BLaER1 (cell line): ENCODE measurements around the gene ABCC10.

Experiments used
- H3K27ac ChIP-seq: shearing (Covaris generic); formaldehyde crosslinking; 2 replicates; pipeline ENCODE4 v1.8.1; 2022
- H3K27me3 ChIP-seq: shearing (Covaris generic); formaldehyde crosslinking; 2 replicates; pipeline ENCODE4 v1.8.1; 2022
- H3K36me3 ChIP-seq: shearing (Covaris generic); formaldehyde crosslinking; 2 replicates; pipeline ENCODE4 v1.8.1; 2022
- H3K4me1 ChIP-seq: shearing (Covaris generic); formaldehyde crosslinking; 2 replicates; pipeline ENCODE4 v1.8.1; 2022
- H3K4me2 ChIP-seq: shearing (Covaris generic); formaldehyde crosslinking; 2 replicates; pipeline ENCODE4 v1.8.1; 2022
- H3K4me3 ChIP-seq: shearing (Covaris generic); formaldehyde crosslinking; 2 replicates; pipeline ENCODE4 v1.8.1; 2022
- H3K9ac ChIP-seq: shearing (Covaris generic); formaldehyde crosslinking; 2 replicates; pipeline ENCODE4 v1.8.1; 2022
- H3K9me3 ChIP-seq: shearing (Covaris generic); formaldehyde crosslinking; 2 replicates; pipeline ENCODE4 v1.8.1; 2022
- H4K20me1 ChIP-seq: shearing (Covaris generic); formaldehyde crosslinking; 2 replicates; pipeline ENCODE4 v1.8.1; 2022
- Cebpa-rat ChIP-seq: shearing (Covaris generic); IDR thresholded peaks from 2 replicates; pipeline ENCODE4 v1.8.1; 2022

The ABCC10 gene

DNA sequence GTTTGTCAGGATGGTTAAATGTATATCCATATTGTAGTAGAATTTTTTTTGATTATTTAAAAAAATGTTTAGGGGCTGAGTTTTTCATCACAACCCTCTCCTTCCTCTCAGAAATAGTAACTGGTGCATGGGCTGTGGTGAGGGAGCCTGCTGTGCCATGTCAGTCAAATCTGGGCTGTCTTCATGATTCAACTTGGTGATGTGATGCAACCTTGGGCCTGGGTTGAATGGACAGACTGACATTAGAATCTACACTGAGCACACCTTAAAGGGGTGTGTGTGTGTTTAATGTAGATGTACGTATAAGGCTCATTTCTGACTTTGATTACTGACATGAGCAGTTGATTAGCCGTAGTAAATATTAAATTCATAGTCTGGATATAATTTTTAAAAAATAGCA is 53.7 kb downstream of the ABCC10 start:
- Histone ChIP-seq H4K20me1 (peaks cover 17% of the 10 kb centered on the region), H3K27me3 (no peaks in the 10 kb centered on the region), H3K36me3 (peaks cover 10% of the 10 kb centered on the region; the same call in 1 of the 2 replicates), H3K4me3 (no peak overlapping the region), H3K27ac (no peak overlapping the region), H3K4me1 (peaks cover 36% of the 10 kb centered on the region), H3K9ac (no peak overlapping the region), H3K4me2 (no peak overlapping the region), H3K9me3 (no peaks in the 10 kb centered on the region)
- TF ChIP-seq Cebpa-rat = no peak

GRCh38 chr6:43481591-43482236 is 54.4 kb downstream of the ABCC10 start:
- no peak overlapping the region for H3K9ac ChIP-seq
- no peak overlapping the region for H3K27ac ChIP-seq
- peaks cover 17% of the 10 kb centered on the region for H4K20me1 ChIP-seq
- H3K4me2 ChIP-seq = no peak overlapping the region
- peaks cover 17% of the 10 kb centered on the region; the same call in 1 of the 2 replicates for H3K36me3 ChIP-seq
- no peaks in the 10 kb centered on the region for H3K9me3 ChIP-seq
- no peak overlapping the region for H3K4me3 ChIP-seq
- no peaks in the 10 kb centered on the region for H3K27me3 ChIP-seq
- TF ChIP-seq Cebpa-rat = no peak
- H3K4me1 ChIP-seq = peaks cover 33% of the 10 kb centered on the region

DNA sequence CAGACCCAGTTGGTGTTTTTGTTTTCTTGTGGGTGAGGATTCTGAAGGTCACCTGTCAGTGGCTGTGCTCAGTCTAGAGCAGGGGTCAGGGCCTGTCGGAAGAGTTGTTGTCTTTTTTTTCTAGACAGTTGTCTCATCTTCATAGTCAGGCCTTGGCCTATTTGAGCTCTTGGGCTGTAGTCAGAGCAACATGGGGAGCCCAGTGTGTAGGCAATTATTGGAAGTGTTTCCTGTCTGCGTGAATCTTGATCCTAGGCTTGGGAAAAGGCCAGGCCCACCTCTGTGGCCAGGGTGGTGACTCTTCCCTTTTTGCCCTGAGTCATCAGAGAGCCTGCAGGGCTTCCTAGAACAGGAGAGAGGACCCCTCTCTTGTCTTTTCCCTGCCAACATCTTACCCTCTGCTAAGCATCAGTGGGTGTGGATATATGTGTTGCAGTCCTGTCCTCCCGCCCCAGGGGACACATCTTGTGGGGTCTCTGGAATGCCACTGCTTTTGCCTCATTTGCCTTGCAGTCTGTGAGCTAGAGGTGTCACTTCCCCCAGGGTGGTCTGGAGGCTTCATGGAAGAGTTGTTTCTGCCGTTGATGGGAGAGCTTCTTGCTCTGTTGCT is 61.4 kb downstream of the ABCC10 start:
- no peak for TF ChIP-seq Cebpa-rat
- peak overlapping the region; percentile 87 for H3K4me2 ChIP-seq
- H3K4me3 ChIP-seq = peak overlapping the region; percentile 35; the same call in 1 of the 2 replicates
- H3K27me3 ChIP-seq = no peaks in the 10 kb centered on the region
- peak overlapping the region; percentile 72 for H3K27ac ChIP-seq
- H3K4me1 ChIP-seq = no peaks in the 10 kb centered on the region
- H3K9ac ChIP-seq = peak overlapping the region; percentile 60; the same call in 1 of the 2 replicates
- H4K20me1 ChIP-seq = peaks cover 22% of the 10 kb centered on the region
- peaks cover 47% of the 10 kb centered on the region for H3K36me3 ChIP-seq
- H3K9me3 ChIP-seq = no peaks in the 10 kb centered on the region

DNA sequence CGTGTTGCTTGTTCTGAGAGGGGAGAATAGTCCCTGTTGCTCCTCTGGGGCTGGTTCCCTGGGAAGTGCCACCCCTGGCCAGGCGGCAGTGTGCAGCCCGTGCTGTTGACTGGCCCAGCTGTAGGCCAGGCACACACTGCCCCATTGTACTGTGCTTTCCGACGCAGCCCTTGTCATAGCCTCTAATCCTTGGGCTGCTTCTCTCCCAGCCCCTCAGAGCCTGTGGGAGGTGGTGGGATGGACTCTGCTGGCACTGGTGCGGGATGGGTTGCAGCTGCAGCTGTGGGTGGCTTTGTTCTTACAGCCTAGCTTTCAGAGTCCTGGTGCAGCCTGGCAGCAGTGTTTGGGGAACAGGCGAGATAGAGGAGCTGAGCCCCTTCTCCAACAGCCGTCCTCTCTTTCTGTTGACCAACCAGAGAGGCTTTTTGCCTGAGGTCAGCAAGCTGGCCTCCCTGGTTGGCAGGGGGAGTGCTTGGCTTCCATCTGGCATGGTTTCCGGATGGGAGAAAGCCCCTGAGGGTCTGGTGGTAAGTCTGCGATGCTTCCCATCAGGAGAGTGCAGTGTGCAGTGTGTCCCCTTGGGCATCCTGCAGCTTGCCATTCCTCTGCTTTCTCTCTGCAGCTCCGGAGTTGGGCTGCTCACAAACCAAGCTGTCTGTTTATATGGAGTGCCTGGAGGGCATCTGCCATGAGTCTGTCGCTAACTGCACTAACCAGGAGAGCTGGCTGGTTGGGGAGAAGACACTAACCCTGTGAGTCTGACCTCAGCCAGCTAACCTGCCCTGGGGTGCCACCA is 62.1 kb downstream of the ABCC10 start:
- Histone ChIP-seq H3K27ac (peak overlapping the region; percentile 72), H4K20me1 (peaks cover 29% of the 10 kb centered on the region), H3K27me3 (no peaks in the 10 kb centered on the region), H3K4me1 (no peaks in the 10 kb centered on the region), H3K4me2 (peak overlapping the region; percentile 87), H3K4me3 (peak overlapping the region; percentile 35), H3K36me3 (peaks cover 54% of the 10 kb centered on the region), H3K9ac (peak overlapping the region; percentile 60), H3K9me3 (no peaks in the 10 kb centered on the region)
- no peak for TF ChIP-seq Cebpa-rat

DNA sequence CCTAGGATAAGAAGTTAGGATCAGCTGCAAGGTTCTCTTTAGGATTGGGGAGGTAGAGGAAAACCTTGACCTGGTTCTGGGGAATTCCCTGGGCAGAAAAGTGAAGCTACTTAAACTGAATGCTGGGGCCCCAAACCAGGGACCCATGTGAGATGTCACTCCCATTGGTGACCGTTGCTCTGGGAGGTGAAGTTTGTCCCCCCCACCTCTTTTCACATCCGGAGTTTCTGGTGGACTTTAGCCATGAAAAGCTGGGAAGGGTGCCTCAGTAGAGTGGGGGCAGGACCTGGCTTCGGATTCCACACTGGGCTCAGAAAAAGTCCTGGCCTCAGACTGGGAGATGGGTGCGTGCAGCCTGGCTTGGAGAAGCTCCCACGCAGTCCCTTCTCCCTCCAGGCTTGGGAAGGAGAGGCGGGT is 63.2 kb downstream of the ABCC10 start:
- H3K4me2 ChIP-seq = peak overlapping the region; percentile 87
- peaks cover 10% of the 10 kb centered on the region for H3K4me1 ChIP-seq
- no peaks in the 10 kb centered on the region for H3K9me3 ChIP-seq
- peaks cover 40% of the 10 kb centered on the region for H4K20me1 ChIP-seq
- H3K27me3 ChIP-seq = no peaks in the 10 kb centered on the region
- TF ChIP-seq Cebpa-rat = no peak
- peaks cover 53% of the 10 kb centered on the region for H3K36me3 ChIP-seq
- H3K9ac ChIP-seq = peak overlapping the region; percentile 60; the same call in 1 of the 2 replicates
- H3K27ac ChIP-seq = peak overlapping the region; percentile 72; the same call in 1 of the 2 replicates
- no peak overlapping the region for H3K4me3 ChIP-seq

DNA sequence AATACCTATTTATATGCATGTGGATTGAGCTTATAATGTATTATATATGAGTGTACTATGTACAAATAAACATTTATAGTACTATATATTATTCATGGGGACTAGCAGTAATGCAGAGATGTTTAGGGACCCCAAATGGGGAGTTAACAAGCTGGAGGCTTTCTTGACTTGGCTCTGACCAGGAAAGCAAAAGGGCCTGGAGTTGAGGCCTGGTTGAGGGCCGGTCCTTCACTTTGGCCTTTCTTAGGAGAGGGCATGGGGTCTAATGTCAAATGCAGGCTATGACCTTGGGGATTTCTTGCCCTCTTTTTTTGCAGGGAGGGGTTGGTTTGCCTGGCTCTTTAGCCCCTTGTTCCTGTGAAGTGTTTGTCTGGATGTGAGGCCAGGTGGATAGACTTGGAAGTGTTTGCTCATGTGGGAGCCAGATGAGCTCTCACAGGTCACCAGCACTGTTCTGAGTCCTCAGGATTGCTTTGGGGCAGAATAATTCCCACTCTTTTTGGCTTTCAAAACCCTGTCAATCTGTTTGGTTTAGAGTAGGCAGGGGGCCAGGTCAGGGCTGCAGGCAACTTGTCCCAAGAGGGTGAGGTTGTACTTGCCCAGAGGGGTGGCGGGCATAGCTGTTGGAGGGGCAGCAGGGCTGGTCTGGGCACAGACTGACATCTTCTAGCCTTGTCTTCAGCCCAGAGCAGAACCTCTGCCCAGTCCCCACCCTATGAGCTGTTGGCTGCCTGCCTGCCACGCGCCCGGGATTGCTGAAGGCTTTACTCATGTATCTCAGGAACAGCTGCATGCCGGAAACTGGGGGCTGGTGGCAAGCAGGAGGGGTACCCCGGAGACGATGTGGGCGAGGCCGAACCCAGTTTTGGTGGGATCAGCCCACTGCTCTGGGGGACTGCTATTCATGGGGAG is 64.7 kb downstream of the ABCC10 start:
- Histone ChIP-seq H3K4me3 (no peak overlapping the region), H3K4me2 (no peak overlapping the region), H3K27ac (no peak overlapping the region), H3K9ac (no peak overlapping the region), H3K4me1 (peaks cover 22% of the 10 kb centered on the region), H3K27me3 (no peaks in the 10 kb centered on the region), H3K9me3 (no peaks in the 10 kb centered on the region), H3K36me3 (peaks cover 51% of the 10 kb centered on the region), H4K20me1 (peaks cover 53% of the 10 kb centered on the region)
- no peak for TF ChIP-seq Cebpa-rat

DNA sequence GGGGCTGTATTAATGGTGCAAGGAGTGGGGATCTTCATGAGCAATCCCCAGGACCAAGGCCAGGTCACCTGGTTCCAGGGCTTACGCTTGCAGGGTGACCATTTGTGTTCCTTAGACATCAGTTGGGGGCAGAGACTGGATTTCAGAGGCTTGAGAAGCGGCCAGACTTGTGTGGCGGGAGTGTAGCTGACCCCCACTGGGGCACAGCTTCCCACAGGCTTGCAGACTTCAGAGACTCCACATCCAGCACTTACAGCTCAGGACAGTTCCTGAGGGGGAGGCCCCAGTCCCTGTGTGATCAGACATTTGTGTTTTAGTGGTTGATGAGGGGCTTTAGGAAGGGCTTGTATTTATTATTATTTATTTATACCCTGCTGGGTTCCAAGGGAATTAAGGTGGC is 65.3 kb downstream of the ABCC10 start:
- Histone ChIP-seq H3K9me3 (no peaks in the 10 kb centered on the region), H3K4me1 (peaks cover 24% of the 10 kb centered on the region), H3K4me2 (no peak overlapping the region), H4K20me1 (peaks cover 60% of the 10 kb centered on the region), H3K27ac (no peak overlapping the region), H3K27me3 (no peaks in the 10 kb centered on the region), H3K9ac (no peak overlapping the region), H3K4me3 (no peak overlapping the region), H3K36me3 (peaks cover 52% of the 10 kb centered on the region)
- no peak for TF ChIP-seq Cebpa-rat

GRCh38 chr6:43493230-43493629 is 65.9 kb downstream of the ABCC10 start:
- peaks cover 58% of the 10 kb centered on the region for H3K36me3 ChIP-seq
- no peaks in the 10 kb centered on the region for H3K27me3 ChIP-seq
- no peak for TF ChIP-seq Cebpa-rat
- H3K4me1 ChIP-seq = peaks cover 24% of the 10 kb centered on the region
- H3K27ac ChIP-seq = no peak overlapping the region
- no peak overlapping the region for H3K9ac ChIP-seq
- no peaks in the 10 kb centered on the region for H3K9me3 ChIP-seq
- no peak overlapping the region for H3K4me2 ChIP-seq
- peaks cover 63% of the 10 kb centered on the region for H4K20me1 ChIP-seq
- no peak overlapping the region for H3K4me3 ChIP-seq

- H3K4me1 ChIP-seq = peaks cover 24% of the 10 kb centered on the region
- H3K9me3 ChIP-seq = no peaks in the 10 kb centered on the region
- H3K4me3 ChIP-seq = no peak overlapping the region
- H3K27ac ChIP-seq = no peak overlapping the region
- no peak overlapping the region for H3K4me2 ChIP-seq
- H3K36me3 ChIP-seq = peaks cover 64% of the 10 kb centered on the region
- peaks cover 65% of the 10 kb centered on the region for H4K20me1 ChIP-seq
- no peak for TF ChIP-seq Cebpa-rat
- no peaks in the 10 kb centered on the region for H3K27me3 ChIP-seq
- H3K9ac ChIP-seq = no peak overlapping the region
Observed at GRCh38 chr6:43493833-43494232, 66.5 kb downstream of the ABCC10 start.
